Smooth muscle cell (in vitro differentiated cells): ENCODE data around the gene WBP2NL. TPM values are rescaled to one million over a fixed set of nuclear protein-coding genes. Genes with fewer than 3 reads are reported as not detected.

Experiments
- DNase-seq: peaks from one replicate; lab custom pipeline; 2025; ENCODE audit not compliant: unreplicated experiment; lab: John Stamatoyannopoulos, UW
- H2AFZ ChIP-seq: fragments of 200-600 bp; sonication (generic); 2 replicates; pipeline ENCODE4 v1.6.0; 2016; ENCODE audit warnings: antibody characterized with exemption, low read depth, mild to moderate bottlenecking
- H3F3A ChIP-seq: fragments of 200-600 bp; sonication (generic); 2 replicates; pipeline ENCODE4 v1.6.0; 2017; ENCODE audit warnings: antibody characterized with exemption, low read depth
- H3K27ac ChIP-seq: fragments of 200-600 bp; sonication (generic); 2 replicates; pipeline ENCODE4 v1.5.1; 2016; ENCODE audit warnings: low read depth, mild to moderate bottlenecking
- H3K27me3 ChIP-seq: fragments of 200-600 bp; sonication (generic); 2 replicates; pipeline ENCODE4 v1.6.1; 2016; ENCODE audit warnings: low read depth, mild to moderate bottlenecking
- H3K36me3 ChIP-seq: fragments of 200-600 bp; sonication (generic); 2 replicates; pipeline ENCODE4 v1.5.1; 2016; ENCODE audit warnings: low read depth
- H3K4me1 ChIP-seq: fragments of 200-600 bp; sonication (generic); 2 replicates; pipeline ENCODE4 v1.5.1; 2016; ENCODE audit warnings: low read depth
- H3K4me2 ChIP-seq: fragments of 200-600 bp; sonication (generic); 2 replicates; pipeline ENCODE4 v1.6.0; 2016; ENCODE audit warnings: mild to moderate bottlenecking
- H3K4me3 ChIP-seq: fragments of 200-600 bp; sonication (generic); 2 replicates; pipeline ENCODE4 v1.5.1; 2016; ENCODE audit warnings: mild to moderate bottlenecking
- H3K79me2 ChIP-seq: fragments of 200-600 bp; sonication (generic); 2 replicates; pipeline ENCODE4 v1.6.0; 2016; ENCODE audit warnings: low read depth, mild to moderate bottlenecking
- H3K9ac ChIP-seq: fragments of 200-600 bp; sonication (generic); 2 replicates; pipeline ENCODE4 v1.6.0; 2016; ENCODE audit warnings: low read depth
- H3K9me3 ChIP-seq: fragments of 200-600 bp; sonication (generic); replicated peaks from 2 replicates; pipeline ENCODE4 v1.5.1; 2016; ENCODE audit warnings: low read depth
- H4K20me1 ChIP-seq: fragments of 200-600 bp; sonication (generic); 2 replicates; pipeline ENCODE4 v1.6.0; 2016; ENCODE audit warnings: low read depth
- CTCF ChIP-seq: fragments of 200-600 bp; sonication (generic); IDR thresholded peaks from 2 replicates; pipeline ENCODE4 v1.5.1; 2017; ENCODE audit warnings: borderline replicate concordance, mild to moderate bottlenecking, antibody characterized with exemption; ENCODE audit not compliant: insufficient read depth, poor library complexity, severe bottlenecking
- WGBS: methylation state at CpG from one replicate; pipeline ENCODE4 v1.1.7; 2016; ENCODE audit warnings: low lambda C conversion rate; 5-methylcytosine and 5-hydroxymethylcytosine counted together
- polyA plus RNA-seq: library from polyadenylated mRNA; unstranded; fragments of >200 nt; fragmentation: Nextera tagmentation; extraction: Ambion mirVana; gene quantifications from 2 replicates; pipeline ENCODE4 v1.2.1, GENCODE V29; 2016
- total RNA-seq: library from RNA; depleted of rRNA; stranded (reverse); fragments of >200 nt; gene quantifications from 2 replicates; pipeline ENCODE4 v1.2.3, GENCODE V29; 2014

Gene WBP2NL
- total and polyA plus RNA-seq, 2 experiments from 2014 or later = 0.10 TPM; not detected in 1

GRCh38 chr22:42072606-42073330 is 74.2 kb downstream of the WBP2NL start:
- WGBS = 91% methylated on average over 8 of the region's 8 CpGs
- no peaks in the 10 kb centered on the region for H3K9me3 ChIP-seq
- peaks cover 14% of the 10 kb centered on the region for H3K4me1 ChIP-seq
- no peak overlapping the region for H3K4me2 ChIP-seq
- H3F3A ChIP-seq = no peaks in the 10 kb centered on the region
- no peak for TF ChIP-seq CTCF
- no peak overlapping the region for H3K4me3 ChIP-seq
- DNase-seq = no peak
- no peaks in the 10 kb centered on the region for H4K20me1 ChIP-seq
- H3K36me3 ChIP-seq = no peaks in the 10 kb centered on the region
- no peak overlapping the region for H2AFZ ChIP-seq
- H3K27ac ChIP-seq = no peak overlapping the region
- no peak overlapping the region for H3K9ac ChIP-seq
- H3K79me2 ChIP-seq = no peaks in the 10 kb centered on the region
- H3K27me3 ChIP-seq = no peaks in the 10 kb centered on the region

GRCh38 chr22:42073621-42074041 is 75.0 kb downstream of the WBP2NL start:
- H3K27ac ChIP-seq = peak overlapping the region; percentile 77
- no peaks in the 10 kb centered on the region for H3K36me3 ChIP-seq
- H3F3A ChIP-seq = peaks cover under 1% of the 10 kb centered on the region
- peak overlapping the region; percentile 50 for H3K4me3 ChIP-seq
- H3K4me1 ChIP-seq = peaks cover 15% of the 10 kb centered on the region
- H3K27me3 ChIP-seq = no peaks in the 10 kb centered on the region
- DNase-seq = no peak
- H3K9ac ChIP-seq = peak overlapping the region; percentile 82
- TF ChIP-seq CTCF = no peak
- 96% methylated on average over 14 of the region's 14 CpGs for WGBS
- no peaks in the 10 kb centered on the region for H3K9me3 ChIP-seq
- peak overlapping the region; percentile 84 for H3K4me2 ChIP-seq
- H2AFZ ChIP-seq = peak overlapping the region; percentile 31
- no peaks in the 10 kb centered on the region for H3K79me2 ChIP-seq
- H4K20me1 ChIP-seq = no peaks in the 10 kb centered on the region

- 51% methylated on average over 24 of the region's 55 CpGs for WGBS
- Histone ChIP-seq H3K9me3 (no peaks in the 10 kb centered on the region), H3K4me2 (peak within 1 kb of the TSS; percentile 84), H3K36me3 (no peaks in the 10 kb centered on the region), H3K27me3 (no peaks in the 10 kb centered on the region), H2AFZ (peak within 1 kb of the TSS; percentile 31), H3F3A (peaks cover 6% of the 10 kb centered on the region), H3K79me2 (no peaks in the 10 kb centered on the region), H3K9ac (peak within 1 kb of the TSS; percentile 82), H4K20me1 (no peaks in the 10 kb centered on the region), H3K27ac (peak within 1 kb of the TSS; percentile 77), H3K4me1 (peaks cover 21% of the 10 kb centered on the region), H3K4me3 (peak within 1 kb of the TSS; percentile 50)
- TF ChIP-seq CTCF = peak; percentile 23
- no peak for DNase-seq
Measured at GRCh38 chr22:42074132-42074811, 75.7 kb downstream of the WBP2NL start, which contains the start of gene PHETA2. Gene PHETA2 (plus strand): TSS chr22:42074248. CDS start chr22:42077294, 3,046 bp downstream.
